Naive thymus-derived CD8-positive, alpha-beta T cell (primary cell): ENCODE data around the gene COL11A2. TPM values are rescaled to one million over a fixed set of nuclear protein-coding genes. Genes with fewer than 3 reads are reported as not detected.

Experiments used
- ATAC-seq, 2 donors: fragments of 150-1000 bp; cut with Tn5 transposase in 1 of 2; sonication (Bioruptor Pico), chemical (Tn5 transposase) in 1 of 2; 1 replicate in 1 of 2; 2 replicates in 1 of 2; pipeline ENCODE4 v1.10.0; 2021; ENCODE audit warnings: mild to moderate bottlenecking in 2 of 2, moderate library complexity in 2 of 2
- POLR2A ChIA-PET: fragments of 350-600 bp; sonication (Branson Sonifier 250); formaldehyde crosslinking; loops from one replicate; lab custom pipeline; 2021; ENCODE audit warnings: antibody characterized with exemption; lab: Charles Lee
- DNase-seq, 10 donors: peaks; one replicate each; pipeline versions ENCODE4 v3.0.0 to v3.0.0-alpha.2; 2020 to 2022
- H3K27ac Mint-ChIP-seq, 10 donors: one replicate each; pipeline ENCODE4 v1.8.0; 2020 to 2022; ENCODE audit warnings: mild to moderate bottlenecking in 10 of 10, mixed read lengths in 10 of 10, moderate library complexity in 4 of 10, inconsistent platforms in 1 of 10
- H3K27me3 Mint-ChIP-seq, 5 donors: one replicate each; pipeline ENCODE4 v1.8.0; 2021 to 2022; ENCODE audit warnings: mixed read lengths in 5 of 5
- H3K36me3 Mint-ChIP-seq, 3 donors: one replicate each; pipeline ENCODE4 v1.8.0; 2020 to 2022; ENCODE audit warnings: mixed read lengths in 3 of 3, mild to moderate bottlenecking in 2 of 3, inconsistent platforms in 1 of 3
- H3K4me1 Mint-ChIP-seq, 4 donors: one replicate each; pipeline ENCODE4 v1.8.0; 2021 to 2022; ENCODE audit warnings: mixed read lengths in 4 of 4
- H3K4me3 Mint-ChIP-seq, 10 donors: one replicate each; pipeline ENCODE4 v1.8.0; 2020 to 2022; ENCODE audit warnings: mild to moderate bottlenecking in 10 of 10, mixed read lengths in 10 of 10, moderate library complexity in 6 of 10, inconsistent platforms in 1 of 10
- H3K9me3 Mint-ChIP-seq, 9 donors: one replicate each; pipeline ENCODE4 v1.8.0; 2020 to 2022; ENCODE audit warnings: mixed read lengths in 9 of 9, mild to moderate bottlenecking in 3 of 9, inconsistent platforms in 1 of 9, moderate library complexity in 1 of 9
- polyA plus RNA-seq, 3 donors: library from polyadenylated mRNA; unstranded; fragments of 300-500 nt; fragmentation: Illumina TruSeq; gene quantifications; one replicate each; pipeline ENCODE4 v1.2.3, GENCODE V29; 2021
- total RNA-seq, 8 experiments: library from RNA in 2 of 8; stranded (reverse) in 2 of 8; gene quantifications; one replicate each; pipeline ENCODE4 v1.2.3 and lab custom pipeline; 2021 to 2026

COL11A2 gene
- total and polyA plus RNA-seq, 5 experiments from 2014 or later = 0.08 to 8.0 (median 0.48) TPM

- ATAC-seq (no peak), DNase-seq (no peak)
- POLR2A ChIA-PET = no interaction called here
- Mint-ChIP-seq H3K9me3 (no peaks in the 10 kb centered on the region), H3K4me3 (no peak overlapping the region), H3K4me1 (no peaks in the 10 kb centered on the region), H3K27ac (no peak overlapping the region), H3K27me3 (peaks cover 0 to 3% (median 0%) of the 10 kb centered on the region in 5 donors), H3K36me3 (no peaks in the 10 kb centered on the region)
Observed at GRCh38 chr6:33168284-33168601, 24.0 kb downstream of the COL11A2 start.

- H3K4me3 Mint-ChIP-seq = no peak overlapping the region
- POLR2A ChIA-PET = no interaction called here
- peaks cover 0 to 3% (median 0%) of the 10 kb centered on the region in 5 donors for H3K27me3 Mint-ChIP-seq
- no peak overlapping the region for H3K27ac Mint-ChIP-seq
- H3K36me3 Mint-ChIP-seq = no peaks in the 10 kb centered on the region
- H3K9me3 Mint-ChIP-seq = no peaks in the 10 kb centered on the region
- no peak for ATAC-seq
- DNase-seq = no peak
- H3K4me1 Mint-ChIP-seq = no peaks in the 10 kb centered on the region
Observed at GRCh38 chr6:33167374-33168283, 24.6 kb downstream of the COL11A2 start.

GRCh38 chr6:33166811-33167210 lies 25.5 kb downstream of the COL11A2 start:
- peaks cover 0 to 7% (median 4%) of the 10 kb centered on the region in 4 donors for H3K4me1 Mint-ChIP-seq
- ATAC-seq = no peak
- H3K9me3 Mint-ChIP-seq = no peaks in the 10 kb centered on the region
- no peaks in the 10 kb centered on the region for H3K36me3 Mint-ChIP-seq
- H3K27ac Mint-ChIP-seq = no peak overlapping the region
- no peak for DNase-seq
- POLR2A ChIA-PET = no interaction called here
- no peak overlapping the region for H3K4me3 Mint-ChIP-seq
- peaks cover 0 to 3% (median 0%) of the 10 kb centered on the region in 5 donors for H3K27me3 Mint-ChIP-seq

GRCh38 chr6:33166363-33166762 lies 25.9 kb downstream of the COL11A2 start:
- DNase-seq (no peak), ATAC-seq (no peak)
- Mint-ChIP-seq H3K4me1 (peaks cover 2 to 10% (median 9%) of the 10 kb centered on the region in 4 donors), H3K4me3 (no peak overlapping the region), H3K27me3 (peaks cover 0 to 3% (median 0%) of the 10 kb centered on the region in 5 donors), H3K36me3 (no peaks in the 10 kb centered on the region), H3K27ac (no peak overlapping the region), H3K9me3 (no peaks in the 10 kb centered on the region)
- POLR2A ChIA-PET = no interaction called here

GRCh38 chr6:33165581-33166258 lies 26.5 kb downstream of the COL11A2 start:
- H3K4me1 Mint-ChIP-seq = peaks cover 5 to 14% (median 12%) of the 10 kb centered on the region in 4 donors
- H3K27me3 Mint-ChIP-seq = peaks cover 0 to 3% (median 0%) of the 10 kb centered on the region in 5 donors
- ATAC-seq (no peak), DNase-seq (no peak)
- H3K36me3 Mint-ChIP-seq = no peaks in the 10 kb centered on the region
- H3K27ac Mint-ChIP-seq = peak overlapping the region in 1 of 10 donors; percentile 34
- POLR2A ChIA-PET = no interaction called here
- H3K4me3 Mint-ChIP-seq = no peak overlapping the region
- no peaks in the 10 kb centered on the region for H3K9me3 Mint-ChIP-seq

GRCh38 chr6:33164665-33165373 lies 27.4 kb downstream of the COL11A2 start:
- DNase-seq (no peak), ATAC-seq (no peak)
- Mint-ChIP-seq H3K9me3 (no peaks in the 10 kb centered on the region), H3K36me3 (no peaks in the 10 kb centered on the region), H3K4me3 (no peak overlapping the region), H3K27ac (peak overlapping the region in 1 of 10 donors; percentile 60), H3K4me1 (peaks cover 5 to 14% (median 12%) of the 10 kb centered on the region in 4 donors), H3K27me3 (peaks cover 0 to 3% (median 0%) of the 10 kb centered on the region in 5 donors)
- POLR2A ChIA-PET = interaction anchor here (1.4 kb wide), 1 partner anchor 19 kb away, joined by 3 read pairs; no protein-coding TSS in a partner anchor

GRCh38 chr6:33164176-33164575 lies 28.1 kb downstream of the COL11A2 start:
- ATAC-seq = no peak
- Mint-ChIP-seq H3K9me3 (no peaks in the 10 kb centered on the region), H3K4me3 (peak overlapping the region in 2 of 10 donors; percentile 14 to 33), H3K27me3 (peaks cover 0 to 3% (median 0%) of the 10 kb centered on the region in 5 donors), H3K27ac (peak overlapping the region in 3 of 10 donors; percentile 40 to 60 (median 59)), H3K36me3 (no peaks in the 10 kb centered on the region), H3K4me1 (peaks cover 5 to 14% (median 12%) of the 10 kb centered on the region in 4 donors)
- no peak for DNase-seq
- POLR2A ChIA-PET = interaction anchor here (1.4 to 5.2 kb wide), 2 partner anchors 19 to 84 kb away, joined by 3 to 52 read pairs; no protein-coding TSS in a partner anchor

- H3K36me3 Mint-ChIP-seq = no peaks in the 10 kb centered on the region
- peaks cover 5 to 14% (median 12%) of the 10 kb centered on the region in 4 donors for H3K4me1 Mint-ChIP-seq
- ATAC-seq = no peak
- no peaks in the 10 kb centered on the region for H3K9me3 Mint-ChIP-seq
- no peak for DNase-seq
- peak overlapping the region in 1 of 10 donors; percentile 8 for H3K27ac Mint-ChIP-seq
- POLR2A ChIA-PET = interaction anchor here (1.4 to 5.2 kb wide), 3 partner anchors 20 to 85 kb away, joined by 3 to 52 read pairs (median 11); partner anchors contain the start of genes RXRB and SLC39A7
- peaks cover 0 to 3% (median 0%) of the 10 kb centered on the region in 5 donors for H3K27me3 Mint-ChIP-seq
- no peak overlapping the region for H3K4me3 Mint-ChIP-seq
Observed at GRCh38 chr6:33163540-33163939, 28.7 kb downstream of the COL11A2 start.

GRCh38 chr6:33161354-33162331 lies 30.6 kb downstream of the COL11A2 start:
- peak; percentile 62 to 88 (median 81) for DNase-seq
- H3K27me3 Mint-ChIP-seq = peaks cover 0 to 3% (median 0%) of the 10 kb centered on the region in 5 donors
- peak overlapping the region; percentile 84 to 96 (median 88) for H3K4me3 Mint-ChIP-seq
- H3K4me1 Mint-ChIP-seq = peaks cover 5 to 14% (median 12%) of the 10 kb centered on the region in 4 donors
- ATAC-seq = peak; percentile 96 to 98
- POLR2A ChIA-PET = interaction anchor here (0.6 to 5.2 kb wide), 7 partner anchors 12 to 244 kb away, joined by 3 to 52 read pairs (median 4); partner anchors contain the start of genes RXRB and SLC39A7
- H3K27ac Mint-ChIP-seq = peak overlapping the region; percentile 34 to 92 (median 71)
- no peaks in the 10 kb centered on the region for H3K36me3 Mint-ChIP-seq
- no peaks in the 10 kb centered on the region for H3K9me3 Mint-ChIP-seq

GRCh38 chr6:33160728-33161344 lies 31.4 kb downstream of the COL11A2 start:
- ATAC-seq (no peak), DNase-seq (no peak)
- Mint-ChIP-seq H3K4me1 (peaks cover 5 to 14% (median 12%) of the 10 kb centered on the region in 4 donors), H3K36me3 (no peaks in the 10 kb centered on the region), H3K9me3 (no peaks in the 10 kb centered on the region), H3K27ac (peak overlapping the region in 3 of 10 donors; percentile 71 to 92 (median 81)), H3K4me3 (peak overlapping the region in 8 of 10 donors; percentile 24 to 96 (median 86)), H3K27me3 (peaks cover 0 to 2% (median 0%) of the 10 kb centered on the region in 5 donors)
- POLR2A ChIA-PET = interaction anchor here (0.9 to 5.2 kb wide), 4 partner anchors 11 to 88 kb away, joined by 3 to 52 read pairs (median 7); partner anchors contain the start of genes RXRB and SLC39A7

GRCh38 chr6:33160096-33160495 lies 32.2 kb downstream of the COL11A2 start:
- no peaks in the 10 kb centered on the region for H3K9me3 Mint-ChIP-seq
- no peak overlapping the region for H3K27ac Mint-ChIP-seq
- POLR2A ChIA-PET = interaction anchor here (5.2 kb wide), 1 partner anchor 89 kb away, joined by 52 read pairs; no protein-coding TSS in a partner anchor
- H3K36me3 Mint-ChIP-seq = no peaks in the 10 kb centered on the region
- ATAC-seq (no peak), DNase-seq (no peak)
- no peak overlapping the region for H3K4me3 Mint-ChIP-seq
- H3K4me1 Mint-ChIP-seq = peaks cover 5 to 14% (median 12%) of the 10 kb centered on the region in 4 donors
- peaks cover 0 to 2% (median 0%) of the 10 kb centered on the region in 5 donors for H3K27me3 Mint-ChIP-seq
